Parathyroid adenoma (tissue), 2 donors: ENCODE results near the gene SNX6.
"Not testable (repeated sequence)": the region's sequence is repeated elsewhere in the genome, so short reads cannot be mapped to it uniquely, and the experiment has no call there.

ENCODE experiments used
- H2AFZ ChIP-seq: fragments of 300-600 bp; sonication (generic); one replicate; pipeline ENCODE4 v1.7.0; 2017; ENCODE audit warnings: antibody characterized with exemption, mild to moderate bottlenecking
- H3K27ac ChIP-seq: fragments of 300-600 bp; sonication (generic); one replicate; pipeline ENCODE4 v1.7.0; 2017
- H3K27me3 ChIP-seq: fragments of 300-600 bp; sonication (generic); one replicate; pipeline ENCODE4 v1.7.0; 2017; ENCODE audit warnings: low read length; ENCODE audit not compliant: control insufficient read depth, insufficient read depth
- H3K36me3 ChIP-seq: fragments of 300-600 bp; sonication (generic); one replicate; pipeline ENCODE4 v1.7.0; 2017; ENCODE audit warnings: low read length; ENCODE audit not compliant: control insufficient read depth, insufficient read depth
- H3K4me1 ChIP-seq: fragments of 300-600 bp; sonication (generic); one replicate; pipeline ENCODE4 v1.7.0; 2017; ENCODE audit warnings: control low read depth
- H3K4me2 ChIP-seq: fragments of 300-600 bp; sonication (generic); one replicate; pipeline ENCODE4 v1.7.0; 2017; ENCODE audit warnings: low read length
- H3K4me3 ChIP-seq: fragments of 300-600 bp; sonication (generic); one replicate; pipeline ENCODE4 v1.7.0; 2017; ENCODE audit warnings: low read depth, low read length
- H3K79me2 ChIP-seq: fragments of 300-600 bp; sonication (generic); one replicate; pipeline ENCODE4 v1.7.0; 2017; ENCODE audit warnings: control low read depth
- H3K9ac ChIP-seq: fragments of 300-600 bp; sonication (generic); one replicate; pipeline ENCODE4 v1.7.0; 2017; ENCODE audit warnings: mild to moderate bottlenecking
- H3K9me3 ChIP-seq: fragments of 300-600 bp; sonication (generic); one replicate; pipeline ENCODE4 v1.7.0; 2017; ENCODE audit warnings: low read length; ENCODE audit not compliant: control insufficient read depth
- TF ChIP-seq, protein P1 (sequence below): fragments of 300-600 bp; sonication (generic); IDR thresholded peaks from one replicate; pipeline ENCODE4 v1.7.0; 2017; ENCODE audit warnings: antibody characterized with exemption, mild to moderate bottlenecking
- donor health status: primary hyperparathyroidism.

Gene SNX6

DNA sequence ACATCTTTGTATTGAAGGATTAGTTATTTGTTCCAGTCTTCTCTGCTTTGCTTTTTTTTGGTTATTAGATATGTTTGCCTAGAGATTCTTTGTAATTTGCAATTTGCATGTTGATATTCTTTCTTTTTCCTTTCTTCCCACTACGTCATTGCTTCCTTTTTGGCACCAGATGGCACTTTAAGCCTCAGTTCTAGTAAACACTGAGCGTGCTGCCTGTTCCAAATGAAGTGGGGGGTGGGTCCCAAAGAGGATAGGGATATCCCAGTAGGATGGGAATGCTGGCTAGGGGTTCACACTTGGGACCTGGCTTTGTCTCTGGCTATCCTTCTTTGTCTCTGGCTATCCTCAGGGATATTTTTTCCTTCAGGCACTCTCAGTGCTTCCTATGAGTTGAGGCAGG is 107.5 kb downstream of the SNX6 start:
- no peaks in the 10 kb centered on the region for H3K27me3 ChIP-seq

DNA sequence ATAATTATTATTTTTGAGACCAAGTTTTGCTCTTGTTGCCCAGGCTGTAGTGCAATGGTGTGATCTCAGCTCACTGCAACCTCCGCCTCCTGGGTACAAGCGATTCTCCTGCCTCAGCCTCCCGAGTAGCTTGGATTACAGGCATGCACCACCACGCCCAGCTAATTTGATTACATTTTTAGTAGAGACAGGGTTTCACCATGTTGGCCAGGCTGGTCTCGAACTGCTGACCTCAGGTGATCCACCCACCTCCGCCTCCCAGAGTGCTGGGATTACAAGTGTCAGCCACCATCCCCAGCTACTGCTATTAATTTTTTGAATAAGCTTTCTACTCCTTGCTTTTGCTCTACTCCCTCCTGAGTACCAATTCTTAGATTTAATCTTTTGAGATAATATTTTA is 108.9 kb downstream of the SNX6 start:
- H2AFZ ChIP-seq, H3K9ac ChIP-seq, H3K27ac ChIP-seq, H3K9me3 ChIP-seq, H3K4me1 ChIP-seq, H3K79me2 ChIP-seq, H3K36me3 ChIP-seq, H3K4me3 ChIP-seq, H3K4me2 ChIP-seq, H3K27me3 ChIP-seq: not testable (repeated sequence)

More for the DNA sequence above, 107.5 kb downstream of the SNX6 start:
- Histone ChIP-seq H3K4me3 (no peak overlapping the region), H2AFZ (no peak overlapping the region), H3K27ac (no peak overlapping the region), H3K36me3 (no peaks in the 10 kb centered on the region), H3K4me2 (no peak overlapping the region), H3K9me3 (no peaks in the 10 kb centered on the region), H3K9ac (no peak overlapping the region), H3K79me2 (no peaks in the 10 kb centered on the region), H3K4me1 (no peaks in the 10 kb centered on the region)
- TF ChIP-seq, protein P1, sequence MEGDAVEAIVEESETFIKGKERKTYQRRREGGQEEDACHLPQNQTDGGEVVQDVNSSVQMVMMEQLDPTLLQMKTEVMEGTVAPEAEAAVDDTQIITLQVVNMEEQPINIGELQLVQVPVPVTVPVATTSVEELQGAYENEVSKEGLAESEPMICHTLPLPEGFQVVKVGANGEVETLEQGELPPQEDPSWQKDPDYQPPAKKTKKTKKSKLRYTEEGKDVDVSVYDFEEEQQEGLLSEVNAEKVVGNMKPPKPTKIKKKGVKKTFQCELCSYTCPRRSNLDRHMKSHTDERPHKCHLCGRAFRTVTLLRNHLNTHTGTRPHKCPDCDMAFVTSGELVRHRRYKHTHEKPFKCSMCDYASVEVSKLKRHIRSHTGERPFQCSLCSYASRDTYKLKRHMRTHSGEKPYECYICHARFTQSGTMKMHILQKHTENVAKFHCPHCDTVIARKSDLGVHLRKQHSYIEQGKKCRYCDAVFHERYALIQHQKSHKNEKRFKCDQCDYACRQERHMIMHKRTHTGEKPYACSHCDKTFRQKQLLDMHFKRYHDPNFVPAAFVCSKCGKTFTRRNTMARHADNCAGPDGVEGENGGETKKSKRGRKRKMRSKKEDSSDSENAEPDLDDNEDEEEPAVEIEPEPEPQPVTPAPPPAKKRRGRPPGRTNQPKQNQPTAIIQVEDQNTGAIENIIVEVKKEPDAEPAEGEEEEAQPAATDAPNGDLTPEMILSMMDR: no peak

DNA sequence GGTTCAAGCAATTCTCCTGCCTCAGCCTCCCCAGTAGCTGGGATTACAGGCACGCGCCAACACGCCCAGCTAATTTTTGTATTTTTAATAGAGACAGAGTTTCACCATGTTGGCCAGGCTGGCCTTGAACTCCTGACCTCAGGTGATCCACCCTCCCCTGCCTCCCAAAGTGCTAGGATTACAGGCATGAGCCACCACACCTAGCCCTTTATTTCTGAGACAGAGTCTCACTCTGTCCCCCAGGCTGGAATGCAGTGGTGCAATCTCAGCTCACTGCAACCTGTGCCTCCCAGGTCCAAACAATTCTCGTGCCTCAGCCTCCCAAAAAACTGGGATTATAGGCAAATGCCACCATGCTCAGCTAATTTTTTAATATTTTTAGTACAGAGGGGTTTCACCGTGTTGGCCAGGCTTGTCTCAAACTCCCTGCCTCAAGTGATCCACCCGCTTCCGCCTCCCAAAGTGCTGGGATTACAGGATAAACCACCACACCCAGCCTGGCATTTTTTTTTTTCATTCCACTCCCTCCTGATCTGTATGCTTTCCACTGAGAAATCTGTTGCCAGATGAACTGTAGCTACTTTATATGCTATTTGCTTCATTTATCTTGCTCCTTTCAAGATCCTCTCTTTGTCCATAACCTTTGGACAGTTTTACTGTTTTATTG is 109.5 kb downstream of the SNX6 start:
- H3K9me3 ChIP-seq, H3K36me3 ChIP-seq, H3K27me3 ChIP-seq, H3K4me2 ChIP-seq, H2AFZ ChIP-seq, H3K79me2 ChIP-seq, H3K9ac ChIP-seq, H3K27ac ChIP-seq, H3K4me1 ChIP-seq, H3K4me3 ChIP-seq: not testable (repeated sequence)
